ENCODE measurements around the gene SF3B5.
A peak's percentile ranks its signal among the peaks of the same experiment; 100 is the strongest.

SF3B5 gene

GRCh38 chr6:144113366-144113765 lies 18.0 kb upstream of the SF3B5 start:
- H3K36me3 ChIP-seq (ENCODE audit: low read depth), result no peaks in the 10 kb centered on the region
- DNase-seq (ENCODE audit: low spot score) (no peak), ATAC-seq (ENCODE audit: low read depth) (no peak)

DNA sequence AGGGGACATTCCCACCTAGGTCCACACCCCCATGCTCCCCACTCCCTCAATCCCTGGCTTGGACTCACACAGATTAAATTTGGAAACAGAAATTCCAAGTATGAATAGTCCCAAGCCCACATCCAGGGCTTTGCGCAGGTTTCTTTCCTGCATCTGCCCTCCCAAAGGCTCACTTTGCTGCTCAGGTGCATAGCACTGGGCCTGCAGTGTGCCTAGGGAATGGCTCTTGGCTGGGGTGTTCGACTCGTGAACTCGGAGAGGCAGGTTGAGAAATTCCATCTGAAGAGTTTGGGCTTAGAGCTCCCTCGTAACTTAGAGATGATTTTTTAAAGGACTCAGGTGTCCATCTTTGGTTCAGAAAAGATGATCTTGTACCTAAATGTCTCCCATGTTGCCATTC lies 14.8 kb upstream of the SF3B5 start:
- no peak for ATAC-seq (ENCODE audit: low read depth)
- no peaks in the 10 kb centered on the region for H3K36me3 ChIP-seq (ENCODE audit: low read depth)
- H3K4me1 ChIP-seq (ENCODE audit: insufficient read depth, poor library complexity, severe bottlenecking), result no peaks in the 10 kb centered on the region
- TF ChIP-seq, protein P1, sequence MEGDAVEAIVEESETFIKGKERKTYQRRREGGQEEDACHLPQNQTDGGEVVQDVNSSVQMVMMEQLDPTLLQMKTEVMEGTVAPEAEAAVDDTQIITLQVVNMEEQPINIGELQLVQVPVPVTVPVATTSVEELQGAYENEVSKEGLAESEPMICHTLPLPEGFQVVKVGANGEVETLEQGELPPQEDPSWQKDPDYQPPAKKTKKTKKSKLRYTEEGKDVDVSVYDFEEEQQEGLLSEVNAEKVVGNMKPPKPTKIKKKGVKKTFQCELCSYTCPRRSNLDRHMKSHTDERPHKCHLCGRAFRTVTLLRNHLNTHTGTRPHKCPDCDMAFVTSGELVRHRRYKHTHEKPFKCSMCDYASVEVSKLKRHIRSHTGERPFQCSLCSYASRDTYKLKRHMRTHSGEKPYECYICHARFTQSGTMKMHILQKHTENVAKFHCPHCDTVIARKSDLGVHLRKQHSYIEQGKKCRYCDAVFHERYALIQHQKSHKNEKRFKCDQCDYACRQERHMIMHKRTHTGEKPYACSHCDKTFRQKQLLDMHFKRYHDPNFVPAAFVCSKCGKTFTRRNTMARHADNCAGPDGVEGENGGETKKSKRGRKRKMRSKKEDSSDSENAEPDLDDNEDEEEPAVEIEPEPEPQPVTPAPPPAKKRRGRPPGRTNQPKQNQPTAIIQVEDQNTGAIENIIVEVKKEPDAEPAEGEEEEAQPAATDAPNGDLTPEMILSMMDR (IDR thresholded peaks at IDR 0.05; ENCODE audit: poor library complexity, severe bottlenecking), result no peak
- H3K4me3 ChIP-seq (ENCODE audit: severe bottlenecking), result no peak overlapping the region
- H3K27me3 ChIP-seq (ENCODE audit: insufficient read depth, poor library complexity, severe bottlenecking), result no peaks in the 10 kb centered on the region
- no peak for DNase-seq (ENCODE audit: low spot score)
- no peaks in the 10 kb centered on the region for H3K9me3 ChIP-seq (ENCODE audit: severe bottlenecking)
- no peak overlapping the region for H3K27ac ChIP-seq (ENCODE audit: poor library complexity, severe bottlenecking)

More at GRCh38 chr6:144113366-144113765, 18.0 kb upstream of the SF3B5 start:
- Histone ChIP-seq H3K27me3 (ENCODE audit: insufficient read depth, poor library complexity, severe bottlenecking) (no peaks in the 10 kb centered on the region), H3K4me1 (ENCODE audit: insufficient read depth, poor library complexity, severe bottlenecking) (no peaks in the 10 kb centered on the region), H3K9me3 (ENCODE audit: severe bottlenecking) (peaks cover 2% of the 10 kb centered on the region), H3K4me3 (ENCODE audit: severe bottlenecking) (no peak overlapping the region), H3K27ac (ENCODE audit: poor library complexity, severe bottlenecking) (no peak overlapping the region)
- TF ChIP-seq, protein P1 (IDR thresholded peaks at IDR 0.05; ENCODE audit: poor library complexity, severe bottlenecking), result no peak

DNA sequence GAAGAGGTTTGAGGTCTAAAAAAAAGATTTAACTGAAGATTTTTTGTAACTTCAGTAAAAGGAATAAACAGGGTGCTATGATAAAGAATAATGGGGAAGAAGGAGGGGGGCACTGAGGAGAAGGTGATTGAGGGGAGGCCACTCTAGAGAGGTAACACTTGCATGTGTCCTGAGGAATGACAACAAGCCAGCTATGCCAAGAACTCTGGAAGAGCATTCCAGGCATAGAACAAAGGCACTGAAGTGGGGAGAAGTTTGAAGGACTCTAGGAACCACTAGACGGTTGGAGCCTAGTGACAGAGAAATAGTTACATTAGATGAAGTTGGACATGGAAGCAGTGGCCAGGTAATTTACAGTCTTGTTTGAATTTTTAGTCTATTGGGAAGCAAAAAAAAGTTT lies 10.8 kb upstream of the SF3B5 start:
- H3K36me3 ChIP-seq (ENCODE audit: low read depth), result no peaks in the 10 kb centered on the region
- H3K9me3 ChIP-seq (ENCODE audit: severe bottlenecking), result no peaks in the 10 kb centered on the region
- DNase-seq (ENCODE audit: low spot score) (no peak), ATAC-seq (ENCODE audit: low read depth) (no peak)
- no peaks in the 10 kb centered on the region for H3K27me3 ChIP-seq (ENCODE audit: insufficient read depth, poor library complexity, severe bottlenecking)
- no peak overlapping the region for H3K4me3 ChIP-seq (ENCODE audit: severe bottlenecking)
- TF ChIP-seq, protein P1 (IDR thresholded peaks at IDR 0.05; ENCODE audit: poor library complexity, severe bottlenecking), result no peak
- no peak overlapping the region for H3K27ac ChIP-seq (ENCODE audit: poor library complexity, severe bottlenecking)
- H3K4me1 ChIP-seq (ENCODE audit: insufficient read depth, poor library complexity, severe bottlenecking), result no peaks in the 10 kb centered on the region

DNA sequence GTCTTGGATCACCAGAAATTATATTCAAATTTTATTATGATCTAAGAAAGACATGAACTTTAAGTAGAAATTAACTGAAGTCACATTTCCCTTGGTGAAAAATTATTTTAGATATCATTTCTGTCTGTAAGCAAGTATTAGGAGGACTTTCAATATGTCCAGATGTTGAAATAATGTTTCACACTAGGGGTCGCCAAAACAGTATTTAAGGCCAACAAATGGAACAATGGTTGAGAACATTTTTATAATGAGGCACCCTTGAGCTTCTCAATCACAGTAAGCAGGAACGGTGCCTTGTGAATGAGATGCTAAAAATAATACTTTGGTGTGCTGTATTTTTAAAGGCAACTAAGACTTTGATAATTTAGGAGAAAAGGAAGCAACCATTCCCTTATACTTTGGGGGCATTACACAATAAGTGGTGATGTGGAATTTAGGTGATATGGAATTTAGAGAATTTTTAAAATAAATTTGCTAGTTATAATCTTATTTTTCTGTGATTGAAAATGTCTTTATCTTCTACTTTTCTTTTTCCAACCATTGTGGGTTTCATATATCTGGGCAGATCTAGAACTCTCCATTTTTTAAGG lies 9.6 kb upstream of the SF3B5 start:
- no peaks in the 10 kb centered on the region for H3K9me3 ChIP-seq (ENCODE audit: severe bottlenecking)
- no peak for DNase-seq (ENCODE audit: low spot score)
- no peaks in the 10 kb centered on the region for H3K4me1 ChIP-seq (ENCODE audit: insufficient read depth, poor library complexity, severe bottlenecking)
- ATAC-seq (ENCODE audit: low read depth), result peak; percentile 82
- H3K4me3 ChIP-seq (ENCODE audit: severe bottlenecking), result no peak overlapping the region
- no peaks in the 10 kb centered on the region for H3K36me3 ChIP-seq (ENCODE audit: low read depth)
- H3K27me3 ChIP-seq (ENCODE audit: insufficient read depth, poor library complexity, severe bottlenecking), result no peaks in the 10 kb centered on the region
- TF ChIP-seq, protein P1 (IDR thresholded peaks at IDR 0.05; ENCODE audit: poor library complexity, severe bottlenecking), result peak; percentile 90
- no peak overlapping the region for H3K27ac ChIP-seq (ENCODE audit: poor library complexity, severe bottlenecking)

- no peak for DNase-seq (ENCODE audit: low spot score)
- Histone ChIP-seq H3K27me3 (ENCODE audit: insufficient read depth, poor library complexity, severe bottlenecking) (no peaks in the 10 kb centered on the region), H3K9me3 (ENCODE audit: severe bottlenecking) (no peaks in the 10 kb centered on the region), H3K4me3 (ENCODE audit: severe bottlenecking) (no peak overlapping the region), H3K36me3 (ENCODE audit: low read depth) (no peaks in the 10 kb centered on the region), H3K4me1 (ENCODE audit: insufficient read depth, poor library complexity, severe bottlenecking) (no peaks in the 10 kb centered on the region), H3K27ac (ENCODE audit: poor library complexity, severe bottlenecking) (no peak overlapping the region)
- no peak for ATAC-seq (ENCODE audit: low read depth)
- TF ChIP-seq, protein P1 (IDR thresholded peaks at IDR 0.05; ENCODE audit: poor library complexity, severe bottlenecking), result no peak
Observed at GRCh38 chr6:144104488-144104887, 9.1 kb upstream of the SF3B5 start.
